ENCODE measurements around the gene ANO10. TPM values are rescaled to one million over a fixed set of nuclear protein-coding genes. Genes with fewer than 3 reads are reported as not detected.
"Not testable (repeated sequence)": the region's sequence is repeated elsewhere in the genome, so short reads cannot be mapped to it uniquely, and the experiment has no call there.

The ANO10 gene
- polyA plus RNA-seq, 1 donor = 15.4 TPM

- DNase-seq = no peak
These were observed 105.7 kb downstream of the ANO10 start for GRCh38 chr3:43515970-43516635.

GRCh38 chr3:43515208-43515917 is 106.4 kb downstream of the ANO10 start:
- no peak for DNase-seq

DNA sequence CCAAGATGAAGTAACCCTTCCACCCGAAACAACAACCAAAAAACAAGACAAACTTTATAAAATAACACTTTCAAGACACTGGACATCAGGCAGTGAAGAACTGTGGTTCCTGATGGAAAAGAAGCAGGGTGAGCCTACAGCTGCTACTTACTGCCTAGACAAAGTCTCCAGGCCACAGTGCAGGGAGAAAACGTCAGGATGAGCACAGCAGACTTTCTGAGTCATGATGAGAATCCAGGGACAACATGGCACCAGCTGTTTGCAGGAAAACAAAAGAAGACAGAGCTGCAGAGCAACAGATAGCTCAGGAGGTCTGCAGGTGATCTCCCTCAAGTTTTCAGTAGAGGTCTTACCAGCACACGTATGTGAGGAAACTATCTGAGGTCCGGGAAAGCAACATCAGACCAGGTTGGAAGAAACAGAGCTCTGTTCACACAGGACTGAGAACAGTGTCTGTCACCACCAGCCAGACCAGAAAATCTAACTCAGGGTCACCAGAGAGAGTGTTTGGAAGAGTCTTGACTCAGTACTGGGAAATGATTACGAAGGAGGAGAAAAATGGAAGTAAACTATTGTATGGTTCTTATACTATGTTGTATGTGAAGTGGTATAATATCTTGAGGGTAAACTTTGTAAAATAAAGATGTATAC is 108.9 kb downstream of the ANO10 start:
- DNase-seq = no peak

DNA sequence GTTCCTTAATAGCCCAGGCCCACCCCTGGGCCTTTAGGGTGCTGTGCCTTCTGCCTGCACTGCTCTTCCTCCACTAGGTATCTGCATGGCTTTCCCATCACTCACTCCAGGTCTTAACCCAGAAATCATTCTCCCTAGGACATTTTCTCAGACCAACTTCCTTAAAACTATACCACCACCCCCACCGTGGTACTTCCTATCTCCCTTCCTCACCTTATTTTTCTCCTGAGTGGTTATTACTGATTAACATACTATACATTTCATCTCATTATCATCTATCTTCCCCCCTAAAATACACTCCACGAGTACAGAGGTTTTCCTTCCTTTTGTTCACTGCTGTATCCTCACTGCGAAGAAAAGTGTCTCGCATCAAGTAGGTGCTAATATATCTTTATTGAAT is 115.2 kb downstream of the ANO10 start:
- DNase-seq = no peak

DNA sequence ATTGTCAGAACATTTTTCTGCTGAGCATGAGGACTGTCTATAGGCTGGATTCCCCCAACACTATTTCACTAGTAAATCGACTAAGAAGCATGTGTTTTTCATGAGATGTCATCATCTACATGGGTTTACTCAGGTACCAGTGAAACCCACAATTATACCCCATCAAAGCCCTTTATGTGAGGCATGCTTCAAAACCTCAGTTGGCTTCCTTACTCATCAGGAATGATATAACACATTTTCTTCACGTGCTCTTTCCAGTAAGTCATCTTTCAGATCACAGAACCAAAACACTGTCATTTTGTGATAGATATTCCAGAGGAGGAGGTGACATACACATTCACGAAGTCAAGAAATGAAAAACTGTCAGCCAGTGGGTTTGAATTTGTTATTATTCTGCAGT is 116.5 kb downstream of the ANO10 start:
- DNase-seq = no peak

- DNase-seq = peak; percentile 19
These were observed 118.6 kb downstream of the ANO10 start for GRCh38 chr3:43503067-43503728.

- no peak for DNase-seq
These were observed 122.6 kb downstream of the ANO10 start for GRCh38 chr3:43499256-43499655.

DNA sequence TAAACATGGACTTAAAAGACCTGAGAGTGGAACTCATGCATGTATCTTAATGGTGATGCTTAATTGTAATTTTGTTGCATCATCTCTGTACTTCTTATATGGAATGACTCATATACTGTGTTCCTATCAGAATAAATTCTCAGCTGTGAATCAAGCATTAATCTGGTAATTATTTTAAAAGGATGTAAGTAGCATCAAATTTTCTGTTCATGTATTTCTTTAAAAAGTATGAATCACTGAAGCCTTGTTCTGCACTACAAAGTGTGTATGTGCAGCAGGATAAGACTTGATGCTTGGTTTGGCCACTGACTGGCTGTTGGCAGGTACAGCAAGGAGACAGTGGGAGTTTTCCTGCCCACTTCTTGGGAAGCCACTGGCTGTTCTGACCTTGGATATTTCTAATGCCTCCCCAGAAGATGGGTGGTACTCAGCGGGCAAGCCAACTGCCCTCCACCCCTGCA is 123.9 kb downstream of the ANO10 start:
- no peak for DNase-seq

DNA sequence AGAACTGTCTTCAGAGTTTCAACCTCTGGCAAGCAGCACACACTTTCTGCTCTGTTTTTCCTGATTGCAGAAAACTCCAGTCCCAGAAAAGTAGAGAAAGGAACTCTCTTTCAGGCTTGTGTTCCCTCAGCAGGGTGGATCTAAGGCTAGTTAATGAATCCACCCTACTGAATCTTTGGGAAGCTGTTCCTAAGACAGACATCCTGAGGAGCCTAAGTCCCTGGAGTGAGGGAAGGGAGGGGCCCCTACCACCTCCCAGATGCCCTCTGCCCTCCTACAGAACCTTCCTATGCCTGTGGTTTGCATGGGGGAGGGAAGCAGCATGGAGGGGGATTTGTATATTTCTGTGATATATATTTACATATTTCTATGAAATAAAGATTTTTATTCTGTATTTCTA is 124.4 kb downstream of the ANO10 start:
- DNase-seq = no peak

DNA sequence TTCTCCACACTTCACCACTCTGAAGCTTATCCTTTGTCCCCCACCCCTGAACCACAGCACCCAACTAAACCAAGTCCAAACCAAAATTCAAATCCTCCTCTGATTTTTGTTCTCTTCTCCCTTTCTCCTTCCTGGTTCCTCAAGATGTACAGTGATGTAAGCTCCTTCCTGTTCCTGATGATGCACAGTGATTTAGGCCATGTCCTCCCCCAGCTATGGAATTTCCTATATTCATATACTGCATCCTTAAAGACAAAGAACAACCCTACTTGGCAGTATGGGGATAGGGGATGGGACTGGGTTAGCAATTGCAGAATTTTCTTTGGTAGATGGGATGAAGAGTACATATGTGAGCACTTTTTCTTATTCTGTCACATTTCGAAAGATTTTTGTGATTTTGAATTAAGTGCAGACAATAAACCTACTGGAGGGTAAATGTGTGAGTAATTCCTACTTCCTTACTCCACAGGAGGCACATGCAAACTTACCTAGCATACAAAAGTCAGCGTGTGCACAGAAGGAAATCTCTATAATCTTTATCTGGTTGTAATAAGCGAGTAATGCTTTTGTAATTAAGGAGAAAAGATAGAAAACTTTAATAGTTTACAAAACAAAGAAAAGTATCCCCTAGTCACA is 125.0 kb downstream of the ANO10 start:
- DNase-seq = no peak

DNA sequence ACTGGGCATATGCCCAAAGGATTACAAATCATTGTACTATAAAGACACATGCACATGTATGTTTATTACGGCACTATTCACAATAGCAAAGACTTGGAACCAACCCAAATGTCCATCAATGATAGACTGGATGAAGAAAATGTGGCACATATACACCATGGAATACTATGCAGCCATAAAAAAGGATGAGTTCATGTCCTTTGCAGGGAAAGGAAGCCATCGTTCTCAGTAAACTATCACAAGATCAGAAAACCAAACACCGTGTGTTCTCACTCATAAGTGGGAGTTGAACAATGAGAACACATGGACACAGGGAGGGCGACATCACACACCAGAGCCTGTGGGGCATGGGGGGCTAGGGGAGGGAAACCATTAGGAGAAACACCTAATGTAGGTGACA is 128.9 kb downstream of the ANO10 start:
- not testable (repeated sequence) for DNase-seq

DNA sequence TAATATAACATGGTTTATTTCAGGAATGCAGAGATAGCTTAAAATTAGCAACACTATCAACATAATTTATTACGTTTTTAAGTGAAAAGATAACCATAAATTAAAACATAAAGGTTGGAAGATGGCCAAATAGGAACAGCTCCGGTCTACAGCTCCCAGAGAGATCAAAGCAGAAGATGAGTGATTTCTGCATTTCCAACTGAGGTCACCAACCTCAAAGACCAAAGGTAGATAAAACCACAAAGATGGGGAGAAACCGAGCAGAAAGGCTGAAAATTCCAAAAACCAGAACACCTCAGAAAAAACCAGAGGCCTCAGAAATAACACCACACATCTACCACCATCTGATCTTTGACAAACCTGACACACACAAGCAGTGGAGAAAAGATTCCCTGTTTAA is 130.0 kb downstream of the ANO10 start:
- not testable (repeated sequence) for DNase-seq

DNA sequence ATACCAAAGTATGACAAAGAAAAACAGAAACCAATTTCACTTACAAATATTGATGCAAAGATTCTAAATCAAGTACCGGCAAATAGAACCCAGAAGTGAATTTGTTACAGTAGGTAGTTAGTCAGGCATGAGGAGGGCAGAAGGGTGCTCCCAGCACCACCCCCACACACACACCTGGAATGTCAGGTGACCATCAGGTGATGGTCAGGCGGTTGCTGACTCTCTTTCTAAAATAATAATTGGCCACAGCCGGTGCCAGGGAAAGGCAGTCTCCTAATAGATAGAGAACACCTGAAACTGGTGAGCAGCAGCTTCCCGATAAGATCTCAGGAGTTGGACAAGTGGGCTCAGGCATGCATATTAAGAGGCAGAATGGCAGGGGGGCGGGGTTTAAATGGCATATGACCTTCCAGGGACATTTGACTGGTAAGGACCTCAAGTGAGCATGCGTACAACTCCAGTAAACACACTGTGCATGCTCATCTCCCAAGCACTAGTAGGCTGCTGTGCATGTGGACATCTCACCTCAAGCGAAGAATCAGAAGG is 131.1 kb downstream of the ANO10 start:
- DNase-seq = no peak

DNA sequence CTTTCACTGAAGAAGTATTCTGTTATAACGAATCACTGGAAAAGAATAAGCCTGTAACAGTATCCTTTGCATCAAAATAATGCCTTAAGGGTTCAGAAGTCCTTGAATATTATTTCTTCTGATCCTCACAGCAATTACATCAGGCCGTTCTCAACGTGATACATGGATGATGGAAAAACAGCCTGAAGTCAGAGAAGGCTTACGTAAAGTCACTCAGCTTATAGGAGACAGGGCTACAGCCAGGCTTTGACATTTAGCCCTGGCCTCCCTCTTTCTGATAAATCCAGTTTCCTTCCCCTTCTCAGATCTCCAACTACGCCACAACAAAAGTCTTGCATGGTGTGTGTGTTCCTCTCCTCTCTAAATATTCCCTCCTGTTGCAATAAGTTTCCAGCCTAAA is 131.9 kb downstream of the ANO10 start:
- DNase-seq = no peak

DNA sequence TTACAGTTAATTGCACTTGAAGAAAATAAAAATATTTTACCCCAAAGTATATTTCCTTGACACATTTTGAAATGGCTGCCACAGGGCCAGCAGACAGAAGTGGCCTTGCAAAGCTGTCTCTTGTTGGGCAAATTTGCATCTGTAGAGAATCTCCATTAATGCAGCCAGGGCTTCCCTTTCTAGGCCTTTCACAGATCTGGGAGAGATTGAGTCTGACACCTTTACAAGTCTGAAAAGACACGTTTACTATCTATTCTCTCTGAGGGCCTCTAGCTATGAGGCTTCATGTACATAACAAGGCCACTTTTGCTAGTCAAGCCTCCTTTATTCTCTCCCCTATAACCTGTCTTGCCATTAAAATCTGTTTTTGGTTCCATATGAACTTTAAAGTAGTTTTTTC is 135.9 kb downstream of the ANO10 start:
- no peak for DNase-seq

GRCh38 chr3:43484926-43485488 is 136.8 kb downstream of the ANO10 start:
- no peak for DNase-seq

DNA sequence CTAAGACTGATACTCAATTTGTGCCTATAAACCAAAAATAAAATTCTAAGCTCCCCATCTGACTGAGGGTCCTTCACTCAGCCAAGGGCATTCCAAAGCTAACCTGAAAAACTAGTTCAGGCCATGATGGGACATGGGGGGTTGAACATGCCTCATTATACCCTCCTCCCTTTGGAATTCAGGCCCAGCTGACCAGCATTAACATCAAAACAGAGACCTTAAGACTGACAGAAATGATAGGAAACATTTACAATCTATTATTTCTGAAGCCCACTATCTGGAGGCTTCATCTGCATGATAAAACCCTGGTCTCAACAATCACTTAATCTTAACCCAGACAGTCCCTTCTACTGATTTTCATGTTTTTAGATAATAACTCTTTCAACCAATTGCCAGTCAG is 140.4 kb downstream of the ANO10 start:
- DNase-seq = no peak

DNA sequence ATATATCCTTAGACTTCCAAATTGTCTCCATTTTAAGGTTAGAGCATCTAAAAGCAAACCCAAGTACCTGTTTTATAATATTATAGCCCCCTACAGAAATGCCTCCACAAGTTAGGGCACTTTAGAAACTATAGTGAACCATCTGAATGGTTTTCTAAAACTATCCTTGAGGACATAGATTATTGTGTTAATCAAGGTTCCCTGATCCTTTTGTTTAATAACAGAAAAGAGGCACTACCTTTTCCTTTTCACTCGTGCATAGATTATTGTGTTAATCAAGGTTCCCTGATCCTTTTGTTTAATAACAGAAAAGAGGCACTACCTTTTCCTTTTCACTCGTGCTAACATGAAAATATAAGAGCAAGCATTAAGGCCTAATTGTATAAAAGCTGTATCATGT is 143.0 kb downstream of the ANO10 start:
- DNase-seq = not testable (repeated sequence)

DNA sequence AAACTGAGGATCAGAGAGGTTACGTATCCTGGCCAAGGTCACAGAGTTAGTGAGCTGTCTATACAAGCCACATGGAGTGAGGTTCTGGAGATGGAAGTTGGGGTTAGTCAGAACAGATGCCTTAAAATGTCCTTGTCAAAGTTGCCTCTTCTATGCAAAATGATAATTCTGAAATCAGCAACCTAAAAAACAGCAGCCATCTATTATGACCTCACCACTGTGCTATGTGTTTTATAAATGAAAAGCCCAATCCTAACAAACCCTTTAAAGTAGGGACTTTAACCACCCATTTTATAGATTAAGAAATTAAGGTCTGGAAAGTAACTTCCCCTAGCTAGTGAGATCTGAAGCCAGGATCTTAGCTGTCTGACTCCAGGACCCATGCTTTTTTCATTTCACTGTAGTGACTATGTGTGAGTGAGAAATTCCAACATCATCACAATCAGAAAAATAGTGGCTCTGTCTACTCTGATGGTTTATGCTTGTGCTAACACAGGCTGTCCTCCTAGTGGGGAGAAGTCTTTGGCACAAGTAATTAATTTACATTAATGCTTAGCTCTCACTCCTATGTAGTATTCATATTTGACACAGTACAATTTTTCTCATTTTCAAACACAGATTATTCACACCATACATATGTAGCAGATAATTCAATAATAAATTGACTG is 143.6 kb downstream of the ANO10 start:
- no peak for DNase-seq

DNA sequence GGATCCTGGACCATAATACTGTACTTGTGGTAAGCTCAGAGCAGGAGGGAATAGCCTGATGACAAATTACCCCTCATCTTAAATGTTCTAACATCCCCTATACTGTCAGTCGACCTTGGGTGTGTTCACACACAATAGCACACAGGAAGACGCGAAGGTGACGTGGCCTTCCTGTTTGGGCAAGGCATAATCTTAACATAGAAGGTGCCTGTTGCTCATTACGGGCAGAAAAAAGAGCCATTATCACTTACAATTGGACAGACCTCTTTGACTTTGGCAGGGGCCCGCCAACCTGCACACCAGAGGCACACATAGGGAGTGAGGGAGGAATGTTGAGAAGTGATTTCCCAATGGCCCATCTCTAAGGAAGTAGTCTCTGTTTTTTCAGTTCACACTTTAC is 144.2 kb downstream of the ANO10 start:
- DNase-seq = no peak

- no peak for DNase-seq
These were observed 148.1 kb downstream of the ANO10 start for GRCh38 chr3:43473737-43474136.

- DNase-seq = no peak
These were observed 148.6 kb downstream of the ANO10 start for GRCh38 chr3:43473244-43473643.

Data from hindlimb muscle (tissue), 1 donor.